ENCODE measurements around the gene CTXND1.

Gene CTXND1

GRCh38 chr15:80207887-80208286 is 44.1 kb downstream of the CTXND1 start:
- no peak for DNase-seq

GRCh38 chr15:80204231-80204630 is 47.8 kb downstream of the CTXND1 start:
- DNase-seq = no peak

- DNase-seq = no peak
Measured at GRCh38 chr15:80203361-80203885, 48.6 kb downstream of the CTXND1 start.

- DNase-seq = no peak
Measured at GRCh38 chr15:80202641-80203360, 49.2 kb downstream of the CTXND1 start.

- no peak for DNase-seq
Measured at GRCh38 chr15:80202016-80202315, 50.0 kb downstream of the CTXND1 start.

- DNase-seq = no peak
Measured at GRCh38 chr15:80201256-80202015, 50.6 kb downstream of the CTXND1 start.

GRCh38 chr15:80199869-80200268 is 52.1 kb downstream of the CTXND1 start:
- no peak for DNase-seq

- no peak for DNase-seq
Measured at GRCh38 chr15:80199366-80199765, 52.6 kb downstream of the CTXND1 start.

GRCh38 chr15:80194914-80195313 is 57.1 kb downstream of the CTXND1 start:
- DNase-seq = no peak

- DNase-seq = no peak
Measured at GRCh38 chr15:80194186-80194585, 57.8 kb downstream of the CTXND1 start.

- no peak for DNase-seq
Measured at GRCh38 chr15:80191897-80192595, 60.0 kb downstream of the CTXND1 start.

- no peak for DNase-seq
Measured at GRCh38 chr15:80191198-80191597, 60.8 kb downstream of the CTXND1 start.

- DNase-seq = no peak
Measured at GRCh38 chr15:80188251-80188650, 63.8 kb downstream of the CTXND1 start.

- DNase-seq = no peak
Measured at GRCh38 chr15:80186597-80186996, 65.4 kb downstream of the CTXND1 start.

- no peak for DNase-seq
Measured at GRCh38 chr15:80186066-80186465, 65.9 kb downstream of the CTXND1 start.

- DNase-seq = no peak
Measured at GRCh38 chr15:80185152-80185551, 66.9 kb downstream of the CTXND1 start.

- no peak for DNase-seq
Measured at GRCh38 chr15:80184554-80184953, 67.5 kb downstream of the CTXND1 start.

GRCh38 chr15:80183886-80184285 is 68.1 kb downstream of the CTXND1 start:
- DNase-seq = no peak

GRCh38 chr15:80183306-80183705 is 68.7 kb downstream of the CTXND1 start:
- DNase-seq = no peak

- DNase-seq = no peak
Measured at GRCh38 chr15:80182611-80183261, 69.3 kb downstream of the CTXND1 start.

- no peak for DNase-seq
Measured at GRCh38 chr15:80180986-80181385, 71.0 kb downstream of the CTXND1 start.

GRCh38 chr15:80180468-80180867 is 71.5 kb downstream of the CTXND1 start:
- no peak for DNase-seq

GRCh38 chr15:80179935-80180334 is 72.1 kb downstream of the CTXND1 start:
- no peak for DNase-seq
